Transverse colon (tissue), 4 donors: Measurements from ENCODE around the gene ZNF701. TPM values are rescaled to one million over a fixed set of nuclear protein-coding genes. Genes with fewer than 3 reads are reported as not detected.
A peak's percentile ranks its signal among the peaks of the same experiment; 100 is the strongest.

Source experiments
- DNase-seq: peaks from one replicate; pipeline ENCODE4 v3.0.0-alpha.2; 2019
- H3K27ac ChIP-seq, 4 donors: fragments of 200-600 bp; sonication (generic); 2 replicates each; pipeline ENCODE4 v1.5.1; 2016 to 2018; ENCODE audit warnings: inconsistent platforms in 4 of 4
- H3K27me3 ChIP-seq: fragments of 200-600 bp; sonication (generic); 2 replicates; pipeline ENCODE4 v1.5.1; 2017; ENCODE audit warnings: inconsistent platforms
- H3K36me3 ChIP-seq, 4 donors: fragments of 200-600 bp; sonication (generic); 2 replicates each; pipeline ENCODE4 v1.5.1; 2017 to 2019; ENCODE audit warnings: inconsistent platforms in 4 of 4
- H3K4me1 ChIP-seq, 4 donors: fragments of 200-600 bp; sonication (generic); 2 replicates each; pipeline ENCODE4 v1.5.1; 2017 to 2020; ENCODE audit warnings: inconsistent platforms in 4 of 4
- H3K4me3 ChIP-seq, 4 donors: fragments of 200-600 bp; sonication (generic); 1 replicate in 1 of 4; 2 replicates in 3 of 4; pipeline versions ENCODE4 v1.5.1 to v1.6.1; 2017 to 2019; ENCODE audit warnings: inconsistent platforms in 4 of 4
- H3K9me3 ChIP-seq, 2 donors: fragments of 200-600 bp; sonication (generic); 2 replicates each; pipeline ENCODE4 v1.5.1; 2017 to 2019; ENCODE audit warnings: inconsistent platforms in 2 of 2
- CTCF ChIP-seq, 5 experiments: fragments of 200-600 bp in 3 of 5; fragments of 450-650 bp in 2 of 5; sonication (generic) in 3 of 5; IDR thresholded peaks; 1 replicate in 2 of 5; 2 replicates in 3 of 5; pipeline ENCODE4 v1.5.1; 2016 to 2017; ENCODE audit warnings: antibody characterized with exemption in 5 of 5, inconsistent platforms in 3 of 5, mild to moderate bottlenecking in 2 of 5, moderate library complexity in 1 of 5
- EP300 ChIP-seq: sonication (generic); formaldehyde crosslinking; IDR thresholded peaks from one replicate; pipeline ENCODE4 v1.6.1; 2017; ENCODE audit warnings: antibody characterized with exemption, low read depth
- POLR2A ChIP-seq: fragments of 450-650 bp; IDR thresholded peaks from one replicate; pipeline ENCODE4 v1.6.1; 2016; ENCODE audit warnings: antibody characterized with exemption, mild to moderate bottlenecking, moderate library complexity
- POLR2AphosphoS5 ChIP-seq, 3 donors: sonication (generic); formaldehyde crosslinking; IDR thresholded peaks; one replicate each; pipeline ENCODE4 v1.6.1; 2016; ENCODE audit warnings: antibody characterized with exemption in 3 of 3
- WGBS, 2 donors: methylation state at CpG; one replicate each; pipeline ENCODE4 v1.1.5; 2018; ENCODE audit warnings: low coverage in 1 of 2; 5-methylcytosine and 5-hydroxymethylcytosine counted together
- in situ Hi-C, 4 donors: fragments of 200-750 bp; cut with MboI; loops; one replicate each; pipeline versions ENCODE4 v1.15.0 to v1.15.1; 2017; ENCODE audit warnings: low sequenced_read_pairs in 3 of 4, low pct_ligation_motif_present in 1 of 4, low pct_unique_long_range_greater_than_20kb in 1 of 4
- intact Hi-C: fragments of 100-400 bp; cut with DNase I; formaldehyde crosslinking; loops from one replicate; pipeline ENCODE4 v1.15.1; 2023; ENCODE audit warnings: low total_unique reads
- total RNA-seq, 4 donors: library from RNA; depleted of rRNA; stranded (reverse); fragments of >200 nt; gene quantifications; one replicate each; pipeline ENCODE4 v1.1.0, GENCODE V29; 2016

ZNF701 gene
- total RNA-seq, result 10 to 100 TPM; 12.0 to 31.1 (median 23.9) TPM

GRCh38 chr19:52570000-52570861, at the start of gene ZNF701:
ZNF701 (plus strand) TSS chr19:52570287; CDS start chr19:52574148, 3,861 bp downstream.
- peak; percentile 97 for DNase-seq
- Histone ChIP-seq H3K4me3 (peak within 1 kb of the TSS; percentile 49 to 93 (median 64)), H3K4me1 (peaks cover 0 to 19% (median 9%) of the 10 kb centered on the region in 4 donors), H3K9me3 (peaks cover 14 to 17% of the 10 kb centered on the region in 2 donors), H3K27ac (peak within 1 kb of the TSS; percentile 84 to 93 (median 90)), H3K36me3 (peaks cover 0 to 37% (median 14%) of the 10 kb centered on the region in 4 donors), H3K27me3 (no peaks in the 10 kb centered on the region)
- peak; percentile 94 to 99 (median 97) for TF ChIP-seq POLR2AphosphoS5 (IDR thresholded peaks at IDR 0.05)
- peak in 3 of 5 experiments; percentile 26 to 45 (median 37) for TF ChIP-seq CTCF (IDR thresholded peaks at IDR 0.05)
- no peak for TF ChIP-seq EP300
- peak; percentile 96 for TF ChIP-seq POLR2A
- in situ Hi-C loops, result no loop called here
- intact Hi-C loops, result no loop called here
- 2% methylated on average over 57 of the region's 57 CpGs; no CpG with 5 or more reads in 1 of the 2 donors for WGBS, 2 donors

GRCh38 chr19:52522551-52522950, 47.5 kb upstream of the ZNF701 start:
- DNase-seq, result no peak
- TF ChIP-seq POLR2AphosphoS5 (IDR thresholded peaks at IDR 0.05), result no peak
- no peak for TF ChIP-seq CTCF (IDR thresholded peaks at IDR 0.05)
- in situ Hi-C loops, result no loop called here
- Histone ChIP-seq H3K4me1 (peaks cover 0 to 5% (median 2%) of the 10 kb centered on the region in 4 donors), H3K36me3 (no peaks in the 10 kb centered on the region), H3K27ac (no peak overlapping the region), H3K4me3 (no peak overlapping the region), H3K27me3 (no peaks in the 10 kb centered on the region), H3K9me3 (peaks cover 5 to 9% of the 10 kb centered on the region in 2 donors)
- intact Hi-C loops, result loop anchor here (5.0 kb wide), 1 partner anchor 845 kb away; the partner anchor contains the start of gene ZNF525
- 86 to 88% methylated on average over 4 to 14 of the region's 14 CpGs for WGBS, 2 donors

GRCh38 chr19:52524086-52524485, 46.0 kb upstream of the ZNF701 start:
- no peak for DNase-seq
- in situ Hi-C loops, result no loop called here
- no peak overlapping the region for H3K4me3 ChIP-seq
- TF ChIP-seq POLR2A, result no peak
- no peak for TF ChIP-seq EP300
- peaks cover 7 to 17% (median 12%) of the 10 kb centered on the region in 4 donors for H3K4me1 ChIP-seq
- peaks cover 5 to 6% of the 10 kb centered on the region in 2 donors for H3K9me3 ChIP-seq
- intact Hi-C loops, result loop anchor here (5.0 kb wide), 1 partner anchor 843 kb away; the partner anchor contains the start of gene ZNF525
- WGBS, 2 donors, result 89 to 95% methylated on average over 13 to 20 of the region's 20 CpGs
- no peaks in the 10 kb centered on the region for H3K36me3 ChIP-seq
- no peak overlapping the region for H3K27ac ChIP-seq
- H3K27me3 ChIP-seq, result no peaks in the 10 kb centered on the region

GRCh38 chr19:52527134-52527955, 42.7 kb upstream of the ZNF701 start, which contains the start of gene ZNF808:
ZNF808 (plus strand) TSS chr19:52527668; CDS start chr19:52543285, 15,617 bp downstream.
- in situ Hi-C loops (no loop called here), intact Hi-C loops (no loop called here)
- Histone ChIP-seq H3K27me3 (no peaks in the 10 kb centered on the region), H3K27ac (peak within 1 kb of the TSS; percentile 91 to 97 (median 93)), H3K4me3 (peak within 1 kb of the TSS; percentile 70 to 89 (median 78)), H3K36me3 (peaks cover 0 to 10% (median 0%) of the 10 kb centered on the region in 4 donors), H3K4me1 (peaks cover 8 to 18% (median 12%) of the 10 kb centered on the region in 4 donors), H3K9me3 (peaks cover 5 to 6% of the 10 kb centered on the region in 2 donors)
- 0 to 1% methylated on average over 4 to 53 of the region's 54 CpGs for WGBS, 2 donors
- TF ChIP-seq POLR2AphosphoS5 (IDR thresholded peaks at IDR 0.05) (peak in 2 of 3 donors; percentile 82 to 90), CTCF (IDR thresholded peaks at IDR 0.05) (peak; percentile 59 to 93 (median 67)), POLR2A (peak; percentile 82), EP300 (no peak)
- peak; percentile 99 for DNase-seq
